ENCODE measurements around the gene CALHM6. TPM values are rescaled to one million over a fixed set of nuclear protein-coding genes. Genes with fewer than 3 reads are reported as not detected.

Gene CALHM6
- total and polyA plus RNA-seq, 2 of the 8 experiments (the other 6 are each of a cell fraction or from before 2014, with no cell fraction given): 0.93 to 1.8 TPM

DNA sequence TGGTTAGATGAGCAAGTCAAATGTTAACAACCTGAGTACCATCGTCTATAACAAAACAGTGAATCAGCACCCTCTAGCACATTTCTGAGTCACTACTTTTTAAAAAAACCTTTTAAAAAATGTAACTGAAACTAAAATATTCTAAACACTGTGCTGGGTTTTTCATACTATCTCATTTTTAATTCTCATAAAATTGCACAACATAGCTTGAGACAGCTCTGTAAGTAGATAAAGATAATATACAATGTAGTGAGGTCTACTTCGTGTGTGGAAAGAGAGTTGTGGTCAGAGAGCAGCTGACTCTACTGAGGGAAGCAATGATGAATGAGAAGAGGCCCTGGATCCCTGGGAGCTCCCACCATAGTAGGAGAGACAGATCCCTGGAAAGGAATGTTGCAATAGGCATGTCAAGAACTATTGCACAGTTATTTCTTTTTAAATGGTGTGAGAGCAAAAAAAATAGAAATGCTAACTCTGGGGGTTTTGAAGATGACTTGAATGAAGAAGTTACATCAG lies 13.6 kb upstream of the CALHM6 start:
- Histone ChIP-seq H3K36me3 (ENCODE audit: control insufficient read depth in 2 of 4, insufficient read depth in 4 of 4, low read length in 3 of 4) (no peaks in the 10 kb centered on the region), H3K4me2 (ENCODE audit: insufficient read depth in 1 of 2, low read depth in 2 of 2, low read length in 2 of 2) (no peak overlapping the region), H3K9ac (replicated peaks in 1 of 4; ENCODE audit: extremely low read depth in 1 of 4, low read depth in 3 of 4, low read length in 3 of 4) (no peak overlapping the region), H4K20me1 (replicated peaks in 1 of 2; ENCODE audit: control insufficient read depth in 1 of 2, insufficient read depth in 2 of 2, low read length in 2 of 2) (no peaks in the 10 kb centered on the region), H3K4ac (replicated peaks; ENCODE audit: insufficient read length, low read depth, low read length) (no peak overlapping the region), H3K79me2 (ENCODE audit: control insufficient read depth in 1 of 2, insufficient read depth in 2 of 2, low read length in 2 of 2) (no peaks in the 10 kb centered on the region), H3K23me2 (ENCODE audit: low read depth, low read length) (no peaks in the 10 kb centered on the region), H3K56ac (replicated peaks; ENCODE audit: insufficient read length, low read depth, low read length) (no peak overlapping the region), H2BK20ac (ENCODE audit: low read length) (no peak overlapping the region), H3K79me1 (ENCODE audit: low read depth, low read length) (no peaks in the 10 kb centered on the region), H2BK12ac (ENCODE audit: low read depth, low read length) (no peak overlapping the region), H4K5ac (ENCODE audit: insufficient read length, low read depth, low read length) (no peak overlapping the region), H4K91ac (replicated peaks; ENCODE audit: insufficient read length, low read length) (no peak overlapping the region), H3K4me3 (ENCODE audit: extremely low read depth in 1 of 4, insufficient read depth in 2 of 4, low read depth in 3 of 4, low read length in 4 of 4) (no peak overlapping the region), H2AFZ (ENCODE audit: low read length) (no peak overlapping the region), H3K23ac (ENCODE audit: insufficient read length) (no peak overlapping the region), H3K9me3 (ENCODE audit: insufficient read depth in 2 of 2, low read depth in 1 of 2, low read length in 1 of 2) (no peaks in the 10 kb centered on the region), H3K18ac (ENCODE audit: extremely low read depth, low read length) (no peak overlapping the region), H3K14ac (ENCODE audit: insufficient read length) (no peak overlapping the region), H3K27ac (ENCODE audit: low read depth, low read length) (no peak overlapping the region), H4K8ac (ENCODE audit: extremely low read depth, insufficient read depth, low read length) (no peak overlapping the region), H2BK15ac (ENCODE audit: low read length) (no peak overlapping the region), H2BK5ac (ENCODE audit: low read depth, low read length) (no peak overlapping the region), H2AK5ac (ENCODE audit: low read depth, low read length) (no peak overlapping the region), H2BK120ac (replicated peaks; ENCODE audit: low read depth, low read length) (no peak overlapping the region), H3K27me3 (replicated peaks in 1 of 4; ENCODE audit: control insufficient read depth in 3 of 4, extremely low read depth in 1 of 4, insufficient read depth in 3 of 4, low read length in 3 of 4) (no peaks in the 10 kb centered on the region), H3K4me1 (replicated peaks in 1 of 4; ENCODE audit: control insufficient read depth in 3 of 4, insufficient read depth in 4 of 4, low read length in 3 of 4) (peaks cover 0 to 2% (median 0%) of the 10 kb centered on the region in 4 experiments; a peak in 1 of 7 replicates)
- DNase-seq (ENCODE audit: low read depth in 1 of 2, low spot score in 2 of 2) (no peak), FAIRE-seq (no peak)
- 68% methylated on average over 2 of the region's 2 CpGs; no CpG with 5 or more reads in 1 of the 2 experiments for WGBS, 2 experiments (ENCODE audit: extremely low coverage in 1 of 2, insufficient coverage in 1 of 2, insufficient read length in 1 of 2, insufficient replicate concordance in 2 of 2, low coverage in 1 of 2, low lambda C conversion rate in 2 of 2, missing lambda C conversion rate in 1 of 2)
- TF ChIP-seq POLR2A (IDR thresholded peaks at IDR 0.05; ENCODE audit: control extremely low read depth in 1 of 2, low read depth in 2 of 2, low read length in 2 of 2) (no peak), CEBPB (IDR thresholded peaks at IDR 0.05; ENCODE audit: low read depth, low read length) (peak; percentile 38; the same call in 1 of the 2 replicates)
- POLR2A ChIA-PET (ENCODE audit: partially characterized antibody): no interaction called here
- CTCF ChIA-PET (ENCODE audit: partially characterized antibody): interaction anchor here (0.8 to 4.0 kb wide), 6 partner anchors 11 to 179 kb away, joined by 3 to 17 read pairs (median 4); no protein-coding TSS in a partner anchor

Data from H1 (cell line).